ENCODE data around the gene PMF1. TPM values are rescaled to one million over a fixed set of nuclear protein-coding genes. Genes with fewer than 3 reads are reported as not detected.

Gene PMF1
- total RNA-seq, 1 donor from 2014 or later: 47.4 TPM

- no peak overlapping the region for H3K4me3 ChIP-seq
- no peaks in the 10 kb centered on the region for H3K9me3 ChIP-seq
- ATAC-seq (no peak), DNase-seq (no peak)
- no peaks in the 10 kb centered on the region for H3K4me1 ChIP-seq
- peaks cover 99% of the 10 kb centered on the region for H3K36me3 ChIP-seq
- no peaks in the 10 kb centered on the region for H3K27me3 ChIP-seq
- H3K27ac ChIP-seq: no peak overlapping the region
- no peak for TF ChIP-seq CTCF (IDR thresholded peaks at IDR 0.05)
- intact Hi-C loops (cut with DNase I): no loop called here
These were observed 57.5 kb downstream of the PMF1 start for GRCh38 chr1:156270314-156270713.

GRCh38 chr1:156276532-156276931 is 63.7 kb downstream of the PMF1 start:
- H3K9me3 ChIP-seq: no peaks in the 10 kb centered on the region
- no peak overlapping the region for H3K27ac ChIP-seq
- no peak for ATAC-seq

GRCh38 chr1:156276966-156277381 is 64.2 kb downstream of the PMF1 start:
- Histone ChIP-seq H3K4me3 (no peak overlapping the region), H3K4me1 (peaks cover 26% of the 10 kb centered on the region), H3K27ac (no peak overlapping the region), H3K9me3 (no peaks in the 10 kb centered on the region), H3K36me3 (peaks cover 80% of the 10 kb centered on the region), H3K27me3 (no peaks in the 10 kb centered on the region)
- no peak for TF ChIP-seq CTCF (IDR thresholded peaks at IDR 0.05)
- intact Hi-C loops (cut with DNase I): no loop called here
- no peak for DNase-seq
- ATAC-seq: peak; percentile 63

More at GRCh38 chr1:156276532-156276931, 63.7 kb downstream of the PMF1 start:
- no peak overlapping the region for H3K4me3 ChIP-seq
- no peak for TF ChIP-seq CTCF (IDR thresholded peaks at IDR 0.05)
- H3K27me3 ChIP-seq: no peaks in the 10 kb centered on the region
- H3K4me1 ChIP-seq: peaks cover 22% of the 10 kb centered on the region
- H3K36me3 ChIP-seq: peaks cover 85% of the 10 kb centered on the region
- no peak for DNase-seq
- intact Hi-C loops (cut with DNase I): no loop called here

GRCh38 chr1:156279837-156280236 is 67.0 kb downstream of the PMF1 start:
- no peak overlapping the region for H3K4me3 ChIP-seq
- H3K36me3 ChIP-seq: peaks cover 52% of the 10 kb centered on the region
- H3K4me1 ChIP-seq: peaks cover 35% of the 10 kb centered on the region
- no peak for TF ChIP-seq CTCF (IDR thresholded peaks at IDR 0.05)
- no peak for DNase-seq
- H3K27me3 ChIP-seq: no peaks in the 10 kb centered on the region
- no peak for ATAC-seq
- no peak overlapping the region for H3K27ac ChIP-seq
- H3K9me3 ChIP-seq: no peaks in the 10 kb centered on the region
- intact Hi-C loops (cut with DNase I): no loop called here

GRCh38 chr1:156281281-156281680 is 68.5 kb downstream of the PMF1 start:
- Histone ChIP-seq H3K27me3 (no peaks in the 10 kb centered on the region), H3K4me1 (peaks cover 35% of the 10 kb centered on the region), H3K9me3 (no peaks in the 10 kb centered on the region), H3K36me3 (peaks cover 37% of the 10 kb centered on the region), H3K27ac (no peak overlapping the region), H3K4me3 (peak overlapping the region; percentile 67)
- intact Hi-C loops (cut with DNase I): no loop called here
- DNase-seq (no peak), ATAC-seq (no peak)
- no peak for TF ChIP-seq CTCF (IDR thresholded peaks at IDR 0.05)

Data from upper lobe of right lung (tissue), 1 donor.